K562 (cell line): ENCODE measurements around the gene PLA1A. TPM values are rescaled to one million over a fixed set of nuclear protein-coding genes. Genes with fewer than 3 reads are reported as not detected.

Source experiments
- ATAC-seq: fragments of 200-7000 bp; cut with Tn5 transposase; 3 replicates; pipeline ENCODE4 v1.9.1; 2020; ENCODE audit warnings: moderate library complexity
- BruUV-seq: library from RNA; stranded (reverse); fragments of 400-500 nt; replicated peaks from 2 replicates; lab custom pipeline; 2021; lab: Mats Ljungman, UMichigan
- CTCF ChIA-PET: fragments of 300-600 bp; formaldehyde crosslinking; extraction: SDS; loops from one replicate; lab custom pipeline; 2021; ENCODE audit warnings: low intra/inter-chr PET ratio; lab: Yijun Ruan, JAX
- POLR2A ChIA-PET: fragments of 300-600, 350-650 bp; sonication (Branson Sonifier 250); formaldehyde crosslinking; extraction: SDS; loops from one replicate; lab custom pipeline; 2021; ENCODE audit warnings: antibody characterized with exemption, inconsistent platforms; lab: Yijun Ruan, JAX
- DNase-seq, 4 experiments: peaks; one replicate each; pipeline versions ENCODE4 v3.0.0 to v3.0.0-alpha.2; 2011 to 2018; ENCODE audit warnings: low spot score in 3 of 4, mixed read lengths in 3 of 4; ENCODE audit errors: extremely low read depth in 1 of 4
- FAIRE-seq: peaks from 2 replicates; lab custom pipeline; 2011; peaks lifted over from hg19 to GRCh38; lab: Jason Lieb, UNC
- H2AFZ ChIP-seq: 2 replicates; pipeline ENCODE4 v1.6.0; 2011; ENCODE audit warnings: low read depth, low read length, control low read depth, inconsistent platforms
- H3K27ac ChIP-seq: fragments of 200-600 bp; 3 replicates; pipeline ENCODE4 v1.8.0; 2011; ENCODE audit warnings: low read depth, mild to moderate bottlenecking, control low read depth, inconsistent platforms, low read length, moderate library complexity, mixed read lengths; ENCODE audit errors: extremely low read depth
- H3K27me3 ChIP-seq, 2 experiments: fragments of 300-600 bp in 1 of 2; 2 replicates in 1 of 2; 3 replicates in 1 of 2; pipeline versions ENCODE4 v1.6.0 to v1.8.0; 2011; ENCODE audit warnings: inconsistent platforms in 2 of 2, low read length in 2 of 2, mild to moderate bottlenecking in 1 of 2, mixed read lengths in 1 of 2, moderate library complexity in 1 of 2; ENCODE audit not compliant: control insufficient read depth in 2 of 2, insufficient read depth in 2 of 2
- H3K36me3 ChIP-seq: fragments of 300-600 bp; 3 replicates; pipeline ENCODE4 v1.8.0; 2011; ENCODE audit warnings: mild to moderate bottlenecking, low read length, inconsistent platforms; ENCODE audit not compliant: control insufficient read depth, insufficient read depth
- H3K4me1 ChIP-seq, 2 experiments: fragments of 200-600 bp in 1 of 2; replicated peaks in 1 of 2; 2 replicates in 1 of 2; 3 replicates in 1 of 2; pipeline versions ENCODE4 v1.5.1 to v1.8.0; 2011; ENCODE audit warnings: inconsistent platforms in 2 of 2, low read length in 2 of 2, mild to moderate bottlenecking in 1 of 2, mixed read lengths in 1 of 2, moderate library complexity in 1 of 2; ENCODE audit not compliant: control insufficient read depth in 2 of 2, insufficient read depth in 2 of 2
- H3K4me2 ChIP-seq: 2 replicates; pipeline ENCODE4 v1.6.1; 2011; ENCODE audit warnings: low read length, control low read depth, inconsistent platforms, mixed read lengths; ENCODE audit not compliant: insufficient read depth
- H3K4me3 ChIP-seq: fragments of 200-600 bp; sonication (generic), shearing (Covaris generic); 2 replicates; pipeline ENCODE4 v1.5.1; 2016; ENCODE audit warnings: control low read depth, inconsistent platforms
- H3K79me2 ChIP-seq: fragments of 200-600 bp; 3 replicates; pipeline ENCODE4 v1.8.0; 2011; ENCODE audit warnings: low read length, inconsistent platforms; ENCODE audit not compliant: control insufficient read depth, insufficient read depth
- H3K9ac ChIP-seq, 2 experiments: 2 replicates each; pipeline versions ENCODE4 v1.6.0 to v1.6.1; 2011; ENCODE audit warnings: low read depth in 2 of 2, low read length in 2 of 2, control low read depth in 1 of 2, inconsistent platforms in 1 of 2, mild to moderate bottlenecking in 1 of 2, mixed read lengths in 1 of 2; ENCODE audit not compliant: insufficient read depth in 1 of 2
- H3K9me1 ChIP-seq: one replicate; pipeline ENCODE4 v1.6.0; 2011; ENCODE audit warnings: inconsistent platforms, mild to moderate bottlenecking, low read length, moderate library complexity; ENCODE audit not compliant: control insufficient read depth, insufficient read depth
- H3K9me3 ChIP-seq: replicated peaks from 2 replicates; pipeline ENCODE4 v1.5.1; 2011; ENCODE audit warnings: low read depth, low read length, inconsistent platforms; ENCODE audit not compliant: control insufficient read depth, insufficient read depth
- H4K20me1 ChIP-seq: replicated peaks from 2 replicates; pipeline ENCODE4 v1.6.1; 2011; ENCODE audit warnings: low read length, inconsistent platforms, mixed read lengths; ENCODE audit not compliant: control insufficient read depth, insufficient read depth
- CHD2 ChIP-seq: IDR thresholded peaks from 2 replicates; pipeline ENCODE4 v1.6.1; 2011; ENCODE audit warnings: low read depth, low read length
- FOXA3 ChIP-seq, 2 experiments: fragments of 450-650 bp in 1 of 2; sonication (generic) in 1 of 2; formaldehyde crosslinking; IDR thresholded peaks in 1 of 2; conservative IDR thresholded peaks in 1 of 2; 2 replicates each; pipeline versions ENCODE4 v1.4.0 to v1.8.0; 2020 to 2022; ENCODE audit warnings: mild to moderate bottlenecking in 2 of 2, missing genetic modification reagents in 1 of 2
- ILK ChIP-seq: fragments of 450-650 bp; IDR thresholded peaks from 2 replicates; pipeline ENCODE4 v1.6.1; 2016; ENCODE audit warnings: missing genetic modification characterization, low read depth, mild to moderate bottlenecking, missing compliant biosample characterization, moderate library complexity, borderline replicate concordance
- MNT ChIP-seq, 2 experiments: fragments of 450-650 bp; conservative IDR thresholded peaks; 2 replicates each; pipeline ENCODE4 v1.6.1; 2017; ENCODE audit warnings: mild to moderate bottlenecking in 2 of 2, moderate library complexity in 2 of 2
- MTA3 ChIP-seq: fragments of 450-650 bp; formaldehyde crosslinking; IDR thresholded peaks from 2 replicates; pipeline ENCODE4 v1.6.1; 2017; ENCODE audit warnings: mild to moderate bottlenecking, borderline replicate concordance
- PTTG1 ChIP-seq: fragments of 450-650 bp; IDR thresholded peaks from 2 replicates; pipeline ENCODE4 v1.6.1; 2016; ENCODE audit warnings: low read depth, mild to moderate bottlenecking, missing genetic modification characterization, missing compliant biosample characterization
- SOX6 ChIP-seq: fragments of 450-650 bp; IDR thresholded peaks from 2 replicates; pipeline ENCODE4 v1.6.1; 2014; ENCODE audit warnings: mild to moderate bottlenecking
- ZNF224 ChIP-seq: sonication (generic); formaldehyde crosslinking; IDR thresholded peaks from 2 replicates; pipeline ENCODE4 v1.8.0; 2022; ENCODE audit warnings: mild to moderate bottlenecking, missing genetic modification reagents
- ZNF561 ChIP-seq: fragments of 450-650 bp; formaldehyde crosslinking; conservative IDR thresholded peaks from 2 replicates; pipeline ENCODE4 v1.4.0; 2020; ENCODE audit warnings: mild to moderate bottlenecking, moderate library complexity
- ZNF592 ChIP-seq: fragments of 450-650 bp; IDR thresholded peaks from 2 replicates; pipeline ENCODE4 v1.6.1; 2017; ENCODE audit warnings: antibody characterized with exemption, mild to moderate bottlenecking
- ZNF695 ChIP-seq: fragments of 450-650 bp; formaldehyde crosslinking; IDR thresholded peaks from 2 replicates; pipeline ENCODE4 v1.4.0; 2020; ENCODE audit warnings: mild to moderate bottlenecking, moderate library complexity
- WGBS: fragments of 100-300 bp; shearing (Covaris generic); methylation state at CpG from one replicate; pipeline ENCODE4 v1.1.6; 2016; ENCODE audit warnings: low coverage, mixed read lengths; ENCODE audit not compliant: insufficient coverage; ENCODE audit errors: missing lambda C conversion rate; 5-methylcytosine and 5-hydroxymethylcytosine counted together
- in situ Hi-C: fragments of 300-500 bp; cut with MboI; formaldehyde crosslinking; loops from 4 replicates; pipeline ENCODE4 v1.15.0; 2018; ENCODE audit warnings: inconsistent platforms, mixed read lengths
- intact Hi-C: fragments of 100-400 bp; cut with micrococcal nuclease; formaldehyde crosslinking; loops from 2 replicates; pipeline ENCODE4 v1.14.2; 2022
- polyA plus RNA-seq, 8 experiments: library from polyadenylated mRNA; depleted of rRNA in 4 of 8; stranded (reverse) in 5 of 8; unstranded in 3 of 8; fragments of >200 nt; fragmentation: Nextera tagmentation in 2 of 8; fragmentation: Illumina TruSeq in 1 of 8; extraction: Ambion mirVana in 2 of 8; extraction: Trizol in 1 of 8; gene quantifications; 2 replicates each; pipeline versions ENCODE4 v1.2.1 to v1.2.3, GENCODE V29; 2011 to 2014; ENCODE audit warnings: inconsistent platforms in 1 of 8, missing spikeins in 1 of 8
- total RNA-seq, 7 experiments: library from RNA; depleted of rRNA in 6 of 7; stranded (reverse); fragments of >200 nt in 6 of 7; fragmentation: Illumina TruSeq in 2 of 7; extraction: Trizol in 2 of 7; gene quantifications; 2 replicates each; pipeline versions ENCODE4 v1.2.1 to v1.2.3, GENCODE V29; 2011 to 2021; ENCODE audit warnings: low replicate concordance in 1 of 7

Gene PLA1A
- total and polyA plus RNA-seq, 9 of the 15 experiments (the other 6 are each of a cell fraction or from before 2014, with no cell fraction given) = not detected

- TF ChIP-seq ZNF592 (no peak), ZNF561 (CRISPR knock-in tag) (no peak), ZNF695 (CRISPR knock-in tag) (no peak)
Measured at GRCh38 chr3:119663885-119664284, 66.2 kb downstream of the PLA1A start (continued).

- FAIRE-seq (no peak), ATAC-seq (0 out of 3 replicates have a peak, but pooled peaks have one; percentile 42), DNase-seq (no peak)
- no peak for TF ChIP-seq MNT (conservative IDR thresholded peaks at IDR 0.05)
- no peak for TF ChIP-seq MTA3
- TF ChIP-seq ILK (tag) = no peak
- TF ChIP-seq CHD2 = no peak
- TF ChIP-seq FOXA3 (CRISPR knock-in tag; conservative IDR thresholded peaks at IDR 0.05 in 1 of 2, IDR thresholded peaks at IDR 0.05 in 1 of 2) = 0 out of 4 replicates have a peak, but pooled peaks of 1 of the 2 experiments have one; percentile 6
- no peak for TF ChIP-seq SOX6
- TF ChIP-seq ZNF224 = no peak
- 0 out of 2 replicates have a peak, but pooled peaks have one; percentile 23 for TF ChIP-seq PTTG1 (tag)
- Histone ChIP-seq H3K79me2 (no peaks in the 10 kb centered on the region), H3K4me2 (no peak overlapping the region), H3K4me3 (no peak overlapping the region), H3K9ac (no peak overlapping the region), H2AFZ (peak overlapping the region; percentile 87; the same call in 1 of the 2 replicates), H4K20me1 (no peaks in the 10 kb centered on the region), H3K27ac (peak overlapping the region; percentile 44; the same call in 1 of the 3 replicates), H3K36me3 (peaks cover 6% of the 10 kb centered on the region; the same call in 1 of the 3 replicates), H3K9me1 (no peaks in the 10 kb centered on the region), H3K9me3 (no peaks in the 10 kb centered on the region), H3K27me3 (no peaks in the 10 kb centered on the region), H3K4me1 (peaks cover 0 to 11% of the 10 kb centered on the region in 2 experiments; a peak in 3 of 5 replicates)
- no TSS peak for BruUV-seq
- in situ Hi-C loops (no loop called here), intact Hi-C loops (no loop called here)
- 37% methylated on average over 4 of the region's 4 CpGs for WGBS
- CTCF ChIA-PET = no interaction called here
- POLR2A ChIA-PET = interaction anchor here (0.7 kb wide), 1 partner anchor 11 kb away, joined by 3 read pairs; no protein-coding TSS in a partner anchor
Measured at GRCh38 chr3:119664370-119664769, 66.7 kb downstream of the PLA1A start.
